LNCaP clone FGC (cell line): ENCODE data around the gene HIVEP3.
A peak's percentile ranks its signal among the peaks of the same experiment; 100 is the strongest.

ENCODE experiments used
- DNase-seq: peaks from one replicate; pipeline ENCODE4 v3.0.0-alpha.2; 2011; ENCODE audit warnings: low read depth
- H3K4me3 ChIP-seq: 2 replicates; pipeline ENCODE4 v1.5.1; 2011; ENCODE audit warnings: mild to moderate bottlenecking, low read depth, low read length, control low read depth
- TF ChIP-seq, protein P1 (sequence below): IDR thresholded peaks from 2 replicates; pipeline ENCODE4 v1.5.1; 2012; ENCODE audit warnings: mild to moderate bottlenecking; ENCODE audit not compliant: control insufficient read depth, insufficient read depth; ENCODE audit errors: extremely low read depth

HIVEP3 gene

DNA sequence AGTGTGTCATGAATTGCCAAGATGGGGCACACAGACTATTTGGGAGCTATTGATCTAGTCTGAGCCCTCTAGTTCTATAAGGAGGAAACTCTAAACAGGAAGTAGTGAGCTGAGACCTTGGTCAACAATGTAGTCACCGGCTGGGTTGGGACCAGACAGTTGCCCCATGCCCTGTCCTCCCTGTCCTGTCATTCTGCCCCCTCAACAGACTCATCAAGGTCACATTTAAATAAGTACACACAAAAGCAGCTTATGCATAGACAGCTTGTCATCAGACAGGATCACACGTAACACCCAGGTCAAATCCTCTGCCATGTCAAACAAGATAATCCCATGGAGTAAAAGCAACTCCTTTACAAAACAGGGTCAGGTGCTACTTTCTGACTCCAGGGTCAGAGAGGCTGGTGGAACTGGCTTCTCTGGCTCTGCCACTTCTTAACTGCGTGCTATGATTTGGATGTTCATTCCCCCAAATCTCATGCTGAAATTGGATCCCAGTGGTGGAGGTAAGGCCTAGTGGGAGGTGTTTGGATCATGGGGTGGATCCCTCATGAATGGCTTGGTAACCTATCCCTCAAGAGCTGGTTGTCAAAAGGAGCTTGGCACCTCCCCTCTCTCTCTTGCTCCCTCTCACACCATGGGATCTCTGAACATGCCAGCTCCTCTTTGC is 128.9 kb downstream of the HIVEP3 start:
- H3K4me3 ChIP-seq, result no peak overlapping the region
- DNase-seq, result peak; percentile 38
- TF ChIP-seq, protein P1, sequence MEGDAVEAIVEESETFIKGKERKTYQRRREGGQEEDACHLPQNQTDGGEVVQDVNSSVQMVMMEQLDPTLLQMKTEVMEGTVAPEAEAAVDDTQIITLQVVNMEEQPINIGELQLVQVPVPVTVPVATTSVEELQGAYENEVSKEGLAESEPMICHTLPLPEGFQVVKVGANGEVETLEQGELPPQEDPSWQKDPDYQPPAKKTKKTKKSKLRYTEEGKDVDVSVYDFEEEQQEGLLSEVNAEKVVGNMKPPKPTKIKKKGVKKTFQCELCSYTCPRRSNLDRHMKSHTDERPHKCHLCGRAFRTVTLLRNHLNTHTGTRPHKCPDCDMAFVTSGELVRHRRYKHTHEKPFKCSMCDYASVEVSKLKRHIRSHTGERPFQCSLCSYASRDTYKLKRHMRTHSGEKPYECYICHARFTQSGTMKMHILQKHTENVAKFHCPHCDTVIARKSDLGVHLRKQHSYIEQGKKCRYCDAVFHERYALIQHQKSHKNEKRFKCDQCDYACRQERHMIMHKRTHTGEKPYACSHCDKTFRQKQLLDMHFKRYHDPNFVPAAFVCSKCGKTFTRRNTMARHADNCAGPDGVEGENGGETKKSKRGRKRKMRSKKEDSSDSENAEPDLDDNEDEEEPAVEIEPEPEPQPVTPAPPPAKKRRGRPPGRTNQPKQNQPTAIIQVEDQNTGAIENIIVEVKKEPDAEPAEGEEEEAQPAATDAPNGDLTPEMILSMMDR, result no peak

DNA sequence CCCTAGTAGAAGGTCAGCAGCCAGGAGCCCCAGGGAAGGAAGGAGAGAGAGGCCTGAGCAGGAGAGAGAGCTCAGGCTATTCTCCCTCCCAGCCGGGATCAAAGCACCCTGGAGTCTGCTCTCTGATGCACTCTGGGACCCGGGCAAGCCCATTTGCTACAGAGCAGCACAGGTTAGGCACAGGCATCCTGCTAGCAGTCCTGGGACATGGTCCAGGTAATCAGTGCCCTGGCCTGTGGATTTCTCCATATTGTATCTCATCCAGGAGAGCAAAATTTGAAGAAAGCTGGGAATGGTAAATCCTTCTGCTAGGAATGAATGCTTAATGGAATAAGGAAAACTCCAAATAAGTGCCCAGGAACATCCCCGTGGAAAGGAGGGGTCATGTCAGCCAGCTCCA is 130.3 kb downstream of the HIVEP3 start:
- H3K4me3 ChIP-seq, result no peak overlapping the region
- TF ChIP-seq, protein P1, result no peak

DNA sequence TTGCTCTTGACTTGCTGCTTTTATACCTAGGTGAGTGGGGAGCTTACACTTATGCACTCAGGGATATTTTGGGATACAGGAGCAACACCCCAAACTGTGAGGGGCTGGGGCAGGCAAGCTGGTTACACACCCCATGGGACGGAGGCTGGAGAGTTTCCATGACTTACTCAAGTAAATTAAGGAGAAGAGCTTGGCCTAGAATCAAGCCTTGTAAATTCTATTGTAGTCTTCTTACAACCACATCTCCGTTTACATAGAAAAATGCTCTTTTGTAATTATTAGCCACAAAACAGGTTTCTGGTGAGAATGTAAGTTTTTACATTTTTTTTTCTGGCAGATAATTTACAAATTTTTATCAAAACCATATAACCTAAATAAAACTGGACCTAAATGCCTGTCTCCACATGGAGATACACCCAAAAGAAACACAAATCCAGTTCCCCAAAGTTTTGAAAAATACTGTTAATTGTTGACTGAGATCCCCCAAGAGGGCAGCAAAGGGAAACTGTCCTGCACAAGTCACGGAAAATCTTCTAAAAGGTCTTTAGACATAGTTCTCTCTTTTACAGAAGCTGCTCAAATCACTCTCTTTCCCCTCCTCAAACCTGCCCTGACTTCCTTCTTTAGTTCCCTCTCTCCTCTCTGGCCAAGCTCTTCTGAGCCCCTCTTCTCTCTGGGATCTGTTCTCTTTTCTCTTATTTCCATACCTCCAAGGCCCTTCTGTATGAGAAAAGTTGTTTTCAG is 134.0 kb downstream of the HIVEP3 start:
- TF ChIP-seq, protein P1, result no peak
- no peak for DNase-seq

More for the DNA sequence above, 130.3 kb downstream of the HIVEP3 start:
- DNase-seq, result no peak

DNA sequence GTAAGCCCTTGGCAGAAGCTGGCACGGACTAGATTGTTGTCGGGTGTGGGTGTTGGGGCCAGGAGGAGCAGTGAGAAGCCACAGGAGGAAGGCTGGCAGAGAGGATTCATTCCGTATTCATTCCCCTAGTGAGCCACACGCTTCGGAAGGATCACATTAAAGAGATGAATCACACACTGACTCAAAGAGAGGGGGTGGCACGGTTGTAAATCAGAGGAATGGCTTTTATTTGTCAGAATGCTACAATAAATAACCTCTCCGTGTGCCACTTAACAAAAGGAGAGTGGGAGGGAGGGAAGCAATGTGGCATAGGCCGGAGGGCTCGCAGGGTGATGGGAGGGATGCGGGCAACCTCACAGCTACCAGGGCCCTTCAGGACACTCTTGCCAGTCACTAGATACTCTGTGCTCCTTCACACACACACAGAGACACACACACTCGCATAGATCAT is 135.5 kb downstream of the HIVEP3 start:
- H3K4me3 ChIP-seq, result no peak overlapping the region
- no peak for DNase-seq
- TF ChIP-seq, protein P1, result no peak

More for the DNA sequence above, 134.0 kb downstream of the HIVEP3 start:
- H3K4me3 ChIP-seq, result no peak overlapping the region

DNA sequence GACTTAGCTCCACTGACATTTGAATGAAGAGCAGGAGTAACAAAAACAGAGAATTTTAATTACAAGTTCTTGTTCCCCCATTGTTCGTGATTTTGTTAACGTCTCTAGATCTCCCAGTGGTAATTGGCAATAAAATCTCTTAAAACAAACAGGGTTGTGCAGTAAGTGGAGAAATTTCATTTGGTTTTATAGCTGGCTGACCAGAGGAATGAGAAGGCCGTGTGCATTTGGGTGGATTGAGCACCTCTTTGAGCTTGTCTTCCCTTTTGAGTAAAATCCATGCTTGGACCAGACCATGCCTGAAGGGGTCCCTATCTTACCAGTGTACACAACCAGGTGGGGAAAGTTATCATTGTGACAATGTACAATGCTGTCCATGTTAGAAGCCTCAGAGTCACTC is 137.8 kb downstream of the HIVEP3 start:
- H3K4me3 ChIP-seq, result no peak overlapping the region
- TF ChIP-seq, protein P1, result no peak
- DNase-seq, result no peak

DNA sequence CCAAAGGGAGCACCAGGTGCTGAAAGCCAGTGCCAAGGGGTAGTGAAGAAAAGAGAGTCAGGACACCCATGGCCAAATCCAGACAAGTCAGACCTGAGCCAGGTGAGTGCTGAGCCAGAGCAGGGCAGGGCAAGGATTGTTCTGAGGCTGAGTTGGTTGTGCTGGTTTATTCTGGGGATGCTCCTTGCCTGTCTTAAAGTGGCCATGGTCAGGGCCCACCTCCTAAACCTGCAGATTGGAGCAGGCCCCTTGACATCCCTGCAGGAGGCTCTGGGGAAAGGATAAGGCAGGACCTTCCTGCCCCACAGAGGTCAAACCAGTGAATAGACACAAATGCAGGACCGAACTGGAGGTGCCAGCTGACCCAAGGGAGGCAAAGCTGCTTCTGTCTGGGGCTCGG is 138.4 kb downstream of the HIVEP3 start:
- DNase-seq, result no peak
- no peak overlapping the region for H3K4me3 ChIP-seq
- TF ChIP-seq, protein P1, result no peak
